GM12873 (cell line): ENCODE results near the gene YES1.

Experiments
- CTCF ChIP-seq: IDR thresholded peaks from 2 replicates; pipeline ENCODE4 v1.5.1; 2012; ENCODE audit warnings: low read depth, mild to moderate bottlenecking, moderate library complexity, low read length, control low read depth; ENCODE audit not compliant: insufficient read depth; ENCODE audit errors: missing control alignments

YES1 gene

DNA sequence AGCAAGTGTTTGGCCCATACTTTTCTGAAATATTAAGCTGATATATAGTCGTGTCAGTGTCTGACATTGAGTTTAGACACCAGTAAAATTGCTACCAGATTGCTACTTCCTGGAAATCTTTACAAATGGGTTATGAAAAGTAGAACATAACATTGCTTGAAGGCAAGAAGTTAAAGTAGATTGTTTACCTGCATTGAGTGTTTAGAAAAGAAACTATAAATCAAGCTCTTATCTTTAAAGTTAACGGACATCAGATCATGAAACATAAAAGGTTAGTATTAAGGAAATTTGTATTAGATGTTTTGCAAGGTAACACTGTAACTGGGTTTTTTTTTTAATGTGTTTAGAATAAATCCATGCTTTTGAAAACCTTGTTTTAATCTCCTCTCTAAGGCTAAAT is 4.8 kb upstream of the YES1 start:
- TF ChIP-seq CTCF: no peak

GRCh38 chr18:816088-816653 is 4.1 kb upstream of the YES1 start:
- no peak for TF ChIP-seq CTCF

DNA sequence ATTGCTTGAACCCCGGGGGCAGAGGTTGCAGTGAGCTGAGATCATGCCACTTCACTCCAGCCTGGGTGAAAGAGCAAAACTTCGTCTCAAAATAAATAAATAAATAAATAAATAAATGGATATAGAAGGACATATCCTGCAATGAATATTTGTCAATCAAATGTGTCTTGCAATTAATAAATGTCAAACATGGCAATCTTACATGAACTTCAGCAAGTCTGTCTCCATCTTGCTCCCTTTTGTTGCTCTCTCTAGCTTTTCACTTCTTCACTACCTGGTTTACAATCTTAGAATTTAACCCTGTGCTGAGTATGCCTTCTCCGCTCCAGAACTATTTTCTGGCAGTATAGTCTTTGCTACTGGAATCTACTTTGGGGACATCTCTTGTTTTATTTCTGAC is 3.3 kb upstream of the YES1 start:
- no peak for TF ChIP-seq CTCF

- no peak for TF ChIP-seq CTCF
These were observed 2.5 kb upstream of the YES1 start for GRCh38 chr18:814300-815084.

DNA sequence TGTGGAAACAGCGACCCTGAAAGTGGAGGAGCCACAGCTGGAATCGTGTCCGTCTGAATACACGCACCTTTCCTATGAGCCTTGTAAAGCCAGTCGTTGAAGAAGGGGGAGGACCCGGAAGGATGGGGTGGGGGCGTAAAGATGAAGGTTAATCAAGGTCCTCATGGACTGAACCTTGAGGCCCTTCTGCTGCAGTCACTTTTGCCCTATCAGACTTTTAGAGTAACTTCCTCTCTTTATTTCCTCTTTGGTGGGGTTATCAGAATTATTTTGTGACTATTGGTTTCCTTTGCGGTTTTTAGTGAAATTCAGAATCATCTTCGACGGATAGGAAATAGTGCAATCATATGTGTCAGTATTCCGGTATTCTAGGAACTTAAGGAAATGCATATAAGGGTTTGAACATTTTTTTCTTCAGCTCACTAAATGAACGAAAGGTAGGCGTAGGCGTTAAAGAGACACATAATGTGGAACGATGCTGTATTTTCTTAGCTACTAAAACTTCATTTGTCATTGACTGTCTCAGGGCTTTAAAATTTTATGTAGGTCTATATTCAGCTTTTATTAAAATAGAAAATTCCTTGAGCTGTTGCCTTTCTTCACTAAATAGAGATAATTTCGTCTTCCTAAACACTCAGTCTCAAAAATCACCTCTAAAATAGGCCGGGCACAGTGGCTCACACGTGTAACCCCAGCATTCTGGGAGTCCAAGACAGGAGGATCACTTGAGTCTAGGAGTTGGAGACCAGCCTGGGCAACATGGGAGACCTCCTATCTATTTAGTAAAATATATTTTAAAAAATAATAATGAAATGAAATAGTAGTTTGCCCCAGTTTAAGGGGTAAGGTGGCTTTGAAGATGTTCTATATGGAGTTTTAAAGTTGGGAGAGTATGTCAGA is 1.4 kb upstream of the YES1 start:
- TF ChIP-seq CTCF: no peak

DNA sequence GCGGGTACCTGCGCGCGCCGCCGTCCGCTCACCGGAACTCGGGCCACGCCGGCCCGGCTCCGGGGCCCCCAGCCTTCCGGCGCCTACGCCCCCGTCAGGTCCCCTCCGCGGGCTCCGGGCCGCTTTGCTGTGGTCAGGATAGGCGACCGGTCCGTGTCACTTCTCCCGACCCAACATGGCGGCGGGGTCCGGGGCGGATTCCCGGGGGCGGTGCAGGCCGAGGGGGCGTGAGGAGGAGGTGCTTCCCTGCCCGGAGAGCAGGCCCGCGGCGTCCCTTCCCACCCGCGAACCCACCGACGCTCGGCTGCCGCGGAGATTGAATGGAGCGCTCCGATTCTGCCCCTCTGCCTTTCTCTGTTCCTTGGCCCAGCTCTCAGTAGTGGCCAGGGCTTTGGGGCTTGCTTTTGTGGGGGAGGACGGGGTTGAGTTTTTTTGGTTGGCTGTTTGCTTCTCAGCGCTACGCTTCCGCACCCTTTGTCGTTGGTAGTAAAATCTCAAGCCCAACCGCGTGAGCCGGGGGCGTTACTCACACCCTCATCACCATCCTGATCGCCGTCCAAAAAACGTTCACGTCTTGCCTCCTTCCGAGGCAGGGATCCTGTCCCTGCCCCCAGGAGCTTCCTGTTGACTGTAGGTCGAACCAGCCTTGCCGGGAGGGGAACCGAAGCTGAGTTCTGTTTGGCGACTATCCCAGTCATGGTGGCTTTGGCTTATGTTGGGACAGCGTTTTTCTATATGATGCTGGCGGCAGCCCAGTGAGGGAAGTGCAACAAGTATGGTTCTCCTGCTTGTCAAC is 532 bp upstream of the YES1 start:
- TF ChIP-seq CTCF: no peak
